GM18868 (cell line): ENCODE results near the gene ARHGAP18.

Source experiments
- ATAC-seq: cut with Tn5 transposase; IDR thresholded peaks from one replicate; pipeline ENCODE4 v1.9.1; 2021; ENCODE audit warnings: mild to moderate bottlenecking, moderate library complexity; ENCODE audit not compliant: unreplicated experiment

The ARHGAP18 gene, protein sequence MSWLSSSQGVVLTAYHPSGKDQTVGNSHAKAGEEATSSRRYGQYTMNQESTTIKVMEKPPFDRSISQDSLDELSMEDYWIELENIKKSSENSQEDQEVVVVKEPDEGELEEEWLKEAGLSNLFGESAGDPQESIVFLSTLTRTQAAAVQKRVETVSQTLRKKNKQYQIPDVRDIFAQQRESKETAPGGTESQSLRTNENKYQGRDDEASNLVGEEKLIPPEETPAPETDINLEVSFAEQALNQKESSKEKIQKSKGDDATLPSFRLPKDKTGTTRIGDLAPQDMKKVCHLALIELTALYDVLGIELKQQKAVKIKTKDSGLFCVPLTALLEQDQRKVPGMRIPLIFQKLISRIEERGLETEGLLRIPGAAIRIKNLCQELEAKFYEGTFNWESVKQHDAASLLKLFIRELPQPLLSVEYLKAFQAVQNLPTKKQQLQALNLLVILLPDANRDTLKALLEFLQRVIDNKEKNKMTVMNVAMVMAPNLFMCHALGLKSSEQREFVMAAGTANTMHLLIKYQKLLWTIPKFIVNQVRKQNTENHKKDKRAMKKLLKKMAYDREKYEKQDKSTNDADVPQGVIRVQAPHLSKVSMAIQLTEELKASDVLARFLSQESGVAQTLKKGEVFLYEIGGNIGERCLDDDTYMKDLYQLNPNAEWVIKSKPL

DNA sequence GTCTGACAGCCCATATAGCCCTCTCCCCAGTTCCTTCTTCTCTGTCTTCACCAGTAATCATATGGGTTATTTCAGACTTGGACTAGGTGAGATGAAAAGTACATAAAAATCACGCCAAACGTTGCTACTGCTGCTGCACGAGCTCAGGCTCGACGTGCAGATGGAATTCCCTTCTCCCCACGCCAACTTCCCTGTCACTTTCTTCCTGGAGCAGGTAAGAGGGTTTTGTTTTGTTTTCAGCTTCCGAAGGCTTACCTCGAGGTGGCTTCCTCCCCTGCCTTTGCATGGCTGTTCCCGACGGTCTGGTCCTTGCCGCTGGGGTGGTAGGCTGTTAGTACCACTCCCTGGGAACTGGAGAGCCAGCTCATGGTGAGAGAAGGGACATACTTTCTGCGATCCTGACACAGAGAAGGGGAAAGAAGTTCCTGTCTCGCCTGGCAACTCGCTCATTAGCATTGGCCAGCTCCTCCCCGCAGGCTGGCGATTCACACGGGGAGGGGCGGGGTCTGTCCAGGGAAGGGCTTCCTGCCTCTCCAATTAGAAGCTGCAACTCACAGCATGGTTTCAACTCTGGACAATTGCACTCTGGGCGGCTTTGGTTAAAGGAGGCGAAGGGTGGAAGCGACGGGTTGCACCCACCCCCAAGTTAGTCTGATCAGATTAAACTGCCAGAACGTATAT is at the start of gene ARHGAP18:
Gene ARHGAP18, minus strand, starts transcription at position 409 of the 681 bp plus-strand sequence. Its CDS starts 41 bp downstream, at position 368.
- peak; percentile 95 for ATAC-seq

DNA sequence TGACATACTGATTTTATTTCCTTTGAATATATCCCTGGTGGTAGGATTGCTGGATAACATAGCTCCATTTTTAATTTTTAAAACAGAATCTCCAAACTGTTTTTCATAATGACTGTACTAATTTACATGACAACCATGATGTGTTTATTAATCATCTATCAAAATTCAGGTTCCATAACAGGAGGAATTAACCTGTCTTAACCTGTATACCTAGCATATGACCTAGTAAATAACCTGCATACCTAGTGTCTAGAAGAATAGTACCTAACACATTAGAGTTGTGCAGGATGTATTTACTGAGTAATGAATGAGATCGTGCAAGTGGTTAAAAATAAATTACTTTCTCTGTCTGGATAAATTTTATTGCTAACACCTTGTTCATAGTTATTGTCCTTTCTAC is 45.8 kb upstream of the ARHGAP18 start:
- ATAC-seq, result no peak

DNA sequence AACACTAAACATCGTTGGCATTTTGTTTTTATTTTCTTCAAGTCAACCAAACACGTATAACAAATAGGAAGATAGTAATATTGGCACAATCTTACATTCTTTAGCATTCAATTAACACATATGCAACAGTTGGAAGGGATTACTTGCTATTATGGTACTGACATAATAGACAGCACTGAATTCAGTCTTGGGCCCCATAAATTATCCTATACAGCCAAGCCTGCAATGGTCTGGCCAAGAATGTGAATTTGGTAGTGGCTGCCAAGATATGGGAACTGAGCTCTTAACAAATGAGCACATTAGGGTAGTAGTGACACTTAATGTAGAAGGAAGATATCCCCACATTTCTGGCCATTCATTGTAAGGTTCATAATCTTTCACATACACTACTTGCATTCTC is 44.8 kb upstream of the ARHGAP18 start:
- no peak for ATAC-seq

DNA sequence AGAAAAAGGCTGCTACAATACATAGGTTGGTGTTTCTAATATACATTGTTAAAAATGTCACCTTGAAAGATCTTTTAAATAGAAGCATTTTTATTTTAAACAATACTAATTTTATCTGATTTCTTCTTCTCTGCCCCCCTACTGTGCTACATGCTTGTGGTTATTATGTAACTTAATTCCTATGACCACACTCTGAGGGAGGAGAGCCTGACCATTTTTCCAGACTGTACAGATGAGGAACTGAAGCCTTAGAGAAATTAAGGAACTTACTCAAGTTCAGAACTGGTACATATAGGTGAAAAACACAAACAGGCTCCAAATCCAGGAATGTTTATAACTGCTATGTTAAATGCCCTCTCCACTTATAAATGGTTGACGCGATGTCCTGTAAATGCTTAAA is 43.4 kb upstream of the ARHGAP18 start:
- no peak for ATAC-seq

DNA sequence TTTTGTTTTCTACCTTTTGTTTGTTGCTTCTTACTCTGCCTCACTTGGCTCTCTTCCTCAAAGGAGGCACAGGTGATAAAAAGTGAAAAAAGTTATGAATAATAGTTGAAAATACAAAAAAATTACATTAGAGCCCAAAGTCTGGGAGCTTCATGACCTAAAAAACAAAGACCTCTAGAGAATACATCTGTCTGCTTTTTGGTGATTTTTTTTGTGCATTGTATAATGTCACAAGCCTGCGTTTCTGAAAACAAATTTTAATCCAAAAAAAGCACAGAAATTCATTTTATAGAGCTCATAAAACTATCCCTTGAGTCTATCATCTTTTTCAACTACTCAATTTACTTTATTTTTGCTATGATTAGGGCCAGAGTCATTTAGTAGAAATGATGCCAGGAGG is 41.4 kb upstream of the ARHGAP18 start:
- no peak for ATAC-seq

DNA sequence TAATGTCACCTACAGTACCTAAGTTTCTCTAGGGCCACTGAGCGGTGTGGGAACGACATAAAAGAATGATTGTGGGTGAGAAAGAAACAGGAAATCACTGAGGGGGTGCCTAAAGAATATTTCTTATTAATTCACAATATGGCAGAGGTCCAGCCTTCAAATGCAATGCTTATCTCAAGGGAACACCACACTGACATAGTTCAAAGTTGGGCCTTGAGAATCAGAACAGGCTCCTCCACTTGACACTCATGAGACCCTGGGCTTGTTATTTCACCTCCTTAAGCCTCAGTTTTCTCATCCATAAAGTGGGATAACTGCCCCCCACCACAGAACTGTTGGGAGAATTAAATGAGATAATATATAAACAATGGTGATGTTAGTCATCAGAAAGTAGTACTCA is 40.4 kb upstream of the ARHGAP18 start:
- no peak for ATAC-seq

DNA sequence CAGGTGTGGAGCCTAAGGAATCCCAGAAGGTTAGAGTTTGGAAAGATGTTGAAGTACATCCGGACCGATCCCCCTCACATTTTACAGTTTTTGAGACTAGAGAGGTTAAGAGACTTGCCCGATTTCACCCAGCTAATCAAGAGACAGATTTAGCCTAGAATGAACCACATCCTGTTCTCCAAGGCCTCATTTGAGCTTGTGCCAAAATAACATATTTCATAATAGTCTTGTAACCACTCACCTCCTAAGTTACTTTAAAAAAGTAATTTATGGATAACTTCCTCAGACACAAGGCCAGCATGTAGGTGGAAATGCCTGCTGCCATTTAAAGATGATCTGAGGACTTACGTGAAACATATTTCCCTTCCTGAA is 39.8 kb upstream of the ARHGAP18 start:
- peak; percentile 52 for ATAC-seq

DNA sequence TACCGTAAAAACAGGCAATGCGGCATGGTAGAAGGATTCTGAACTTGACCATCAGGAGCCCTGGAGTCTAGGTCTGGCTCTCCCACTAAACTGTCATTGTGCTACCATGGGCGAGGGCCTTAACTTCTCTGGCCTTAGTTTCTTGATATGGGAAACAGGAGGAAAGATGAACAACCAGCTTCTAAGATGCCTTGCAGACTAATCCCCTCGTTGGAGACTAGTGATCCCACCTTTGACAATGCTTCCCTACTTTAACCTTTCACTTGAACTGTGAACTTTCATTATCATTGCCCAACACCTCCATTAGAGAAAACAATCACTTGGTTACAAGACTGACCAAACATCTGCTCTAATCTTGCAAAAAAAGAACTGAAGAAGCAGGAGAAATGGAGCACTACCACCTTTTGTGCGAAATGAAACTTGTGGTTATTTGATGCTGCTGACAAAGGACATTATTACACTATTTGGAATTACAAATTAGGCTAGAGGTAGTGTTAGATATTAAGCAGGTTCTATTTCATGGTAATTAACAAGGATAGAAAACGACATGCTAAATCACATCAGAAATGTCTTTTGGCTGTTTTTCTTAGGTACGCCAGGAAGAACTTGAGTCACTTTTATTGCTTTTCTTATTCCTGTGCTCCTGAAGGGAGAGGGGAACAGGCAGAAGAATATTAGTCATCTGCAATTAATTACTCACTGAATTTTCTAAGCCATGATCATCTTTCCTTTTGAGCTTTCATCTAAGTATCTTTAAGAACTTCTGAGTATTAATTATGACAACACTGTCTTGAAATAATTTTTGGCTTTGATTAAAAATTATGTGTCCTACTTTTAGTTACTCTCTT is 39.1 kb upstream of the ARHGAP18 start:
- ATAC-seq, result no peak

DNA sequence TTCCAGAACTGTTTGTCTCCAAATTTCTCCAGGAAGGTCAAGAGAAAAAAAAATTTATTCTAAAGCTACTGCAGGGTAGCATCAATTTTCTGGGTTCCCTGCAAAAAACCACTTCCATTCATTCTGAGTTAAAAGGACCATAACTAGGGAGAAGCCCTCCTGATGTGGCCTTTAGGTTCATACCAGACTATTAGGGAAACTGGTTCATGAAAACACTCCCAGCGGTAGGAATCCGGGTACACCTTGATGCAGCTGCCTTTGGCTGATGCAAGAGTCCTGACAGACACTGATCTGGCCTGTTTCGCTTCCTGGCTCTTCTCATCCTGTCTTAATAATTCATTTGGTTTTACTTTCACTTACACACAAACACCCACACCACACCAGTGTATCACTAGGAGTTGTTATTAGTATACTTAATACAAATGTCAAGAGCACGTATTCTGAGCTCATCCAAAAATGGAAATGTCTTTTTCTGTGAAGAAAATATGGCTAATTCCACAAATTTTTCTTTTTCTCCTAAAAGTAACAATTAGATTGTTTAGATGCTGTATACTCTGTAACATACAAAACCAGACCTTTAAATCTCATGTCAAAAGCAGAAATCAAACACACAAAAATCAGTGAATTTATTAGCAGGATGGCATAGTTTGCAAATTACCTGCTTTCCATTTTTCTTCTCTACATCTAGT is 38.4 kb upstream of the ARHGAP18 start:
- ATAC-seq, result peak; percentile 87

DNA sequence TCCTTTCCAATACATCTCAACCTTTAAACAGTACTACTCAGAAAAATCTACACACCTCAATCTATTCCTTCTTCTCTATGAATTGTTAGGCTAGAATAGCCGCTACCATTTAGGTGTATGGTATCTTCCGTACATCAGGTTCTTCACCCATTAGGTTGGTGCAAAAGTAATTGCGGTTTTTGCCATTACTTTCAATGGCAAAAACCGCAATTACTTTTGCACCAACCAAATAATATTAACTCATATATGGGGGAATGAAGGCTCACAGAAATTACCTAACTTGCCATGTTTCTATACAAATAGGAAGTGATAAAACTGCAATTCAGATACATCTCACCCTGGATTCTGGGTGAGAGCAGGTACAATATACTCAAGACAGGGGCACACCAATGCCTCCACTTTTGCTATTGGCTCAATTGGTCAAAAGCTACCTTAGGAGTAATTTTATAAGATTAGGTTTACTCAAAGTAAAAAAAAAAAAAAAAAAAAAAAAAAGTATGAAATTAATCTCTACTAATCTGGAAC is 37.7 kb upstream of the ARHGAP18 start:
- no peak for ATAC-seq

DNA sequence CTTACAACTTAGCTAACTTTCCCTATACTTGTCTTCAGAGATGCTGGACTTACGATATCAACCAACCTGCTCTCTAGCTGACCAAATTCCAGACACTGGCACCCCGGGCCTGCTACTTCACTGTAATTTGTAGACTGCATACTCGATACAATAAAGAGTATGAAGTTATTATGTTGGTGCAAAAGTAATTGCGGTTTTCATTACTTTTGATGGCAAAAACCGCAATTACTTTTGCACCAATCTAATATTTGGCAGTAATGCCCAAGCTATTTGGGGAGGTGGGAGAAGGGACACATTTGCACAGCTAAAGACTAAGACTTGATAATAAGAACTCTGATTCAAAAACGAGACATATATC is 34.9 kb upstream of the ARHGAP18 start:
- no peak for ATAC-seq

DNA sequence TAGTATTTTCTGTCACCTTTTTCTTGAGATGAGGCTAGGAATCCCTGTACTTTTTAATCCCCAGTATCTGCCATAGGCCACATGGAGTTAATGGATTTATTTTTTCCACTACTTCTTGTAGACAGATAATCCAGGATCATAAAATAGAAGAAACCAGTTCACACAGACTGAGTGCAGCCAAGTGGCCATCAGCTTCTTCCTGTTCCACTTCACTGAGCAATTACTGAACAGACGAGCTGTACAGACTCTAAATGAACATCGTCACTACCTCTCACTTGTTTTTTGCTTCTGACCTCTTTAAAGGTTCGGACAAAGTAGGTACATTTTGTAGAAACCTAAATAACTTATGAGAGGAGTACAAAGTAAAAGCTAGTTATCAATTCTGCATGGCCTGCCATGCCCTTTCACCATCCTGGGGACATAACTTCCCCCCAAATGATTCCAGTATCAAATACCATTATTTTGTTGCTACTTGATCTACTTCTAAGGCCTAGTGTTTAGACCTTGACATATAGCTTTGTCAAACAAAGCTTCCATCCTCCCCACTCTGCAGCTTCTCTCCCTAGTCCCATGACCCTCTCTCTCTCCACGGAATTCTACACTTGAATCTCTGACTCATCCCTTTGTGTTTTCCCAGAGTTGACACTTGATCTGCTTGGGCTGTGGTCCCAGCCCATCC is 34.4 kb upstream of the ARHGAP18 start:
- ATAC-seq, result peak; percentile 37

DNA sequence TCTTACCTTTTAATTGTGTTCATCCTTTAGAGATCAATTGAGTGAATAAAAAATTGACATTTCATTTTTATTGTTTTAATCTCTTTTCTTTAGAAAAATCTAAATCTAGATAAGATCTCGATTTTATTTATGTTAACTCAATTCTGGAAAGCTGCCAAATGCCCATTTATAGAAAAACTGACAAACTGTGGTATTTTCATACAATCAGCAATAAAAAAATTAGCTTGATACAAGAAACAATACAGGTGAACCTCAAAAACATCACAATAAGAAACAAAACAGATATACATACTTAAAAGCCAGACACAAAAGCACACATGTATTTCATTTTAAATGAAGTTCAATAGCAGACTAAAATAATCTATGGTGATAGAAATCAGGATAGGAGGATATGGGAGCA is 30.0 kb upstream of the ARHGAP18 start:
- ATAC-seq, result no peak

DNA sequence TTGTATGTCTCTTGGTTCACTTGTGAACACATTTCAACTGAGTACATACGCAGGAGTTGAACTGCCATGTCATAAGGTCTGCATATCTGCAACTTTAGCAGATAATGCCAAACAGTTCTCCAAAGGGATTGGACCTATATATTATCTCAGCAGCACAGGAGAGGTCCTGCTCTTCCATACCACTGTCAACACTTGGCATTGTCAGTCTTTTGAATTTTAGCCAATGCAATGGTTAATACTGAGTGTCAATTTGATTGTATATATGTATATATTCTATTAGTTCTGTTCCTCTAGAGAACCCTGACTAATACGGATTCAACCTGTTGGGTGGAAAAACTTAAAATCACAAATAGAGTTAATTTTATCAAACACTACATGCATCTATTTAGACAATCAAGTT is 26.1 kb upstream of the ARHGAP18 start:
- ATAC-seq, result no peak

DNA sequence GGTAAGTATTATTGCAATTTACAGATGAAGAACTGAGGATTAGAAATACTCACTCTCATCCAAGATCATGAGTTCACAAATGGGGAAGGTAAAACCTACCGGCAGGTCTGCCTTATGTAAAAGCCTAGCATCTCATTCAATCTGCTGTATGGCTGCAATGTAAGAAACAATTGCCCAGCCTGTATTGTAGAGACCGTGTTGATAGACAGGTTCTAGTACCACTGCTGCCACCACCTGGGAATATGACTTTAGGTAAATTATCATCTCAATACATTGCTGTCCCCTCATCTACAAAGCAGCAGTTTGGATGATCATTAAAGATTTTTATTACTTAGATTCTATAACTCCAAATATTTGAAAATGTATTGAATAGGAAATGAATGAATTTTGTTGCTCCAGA is 23.3 kb upstream of the ARHGAP18 start:
- ATAC-seq, result peak; percentile 61

DNA sequence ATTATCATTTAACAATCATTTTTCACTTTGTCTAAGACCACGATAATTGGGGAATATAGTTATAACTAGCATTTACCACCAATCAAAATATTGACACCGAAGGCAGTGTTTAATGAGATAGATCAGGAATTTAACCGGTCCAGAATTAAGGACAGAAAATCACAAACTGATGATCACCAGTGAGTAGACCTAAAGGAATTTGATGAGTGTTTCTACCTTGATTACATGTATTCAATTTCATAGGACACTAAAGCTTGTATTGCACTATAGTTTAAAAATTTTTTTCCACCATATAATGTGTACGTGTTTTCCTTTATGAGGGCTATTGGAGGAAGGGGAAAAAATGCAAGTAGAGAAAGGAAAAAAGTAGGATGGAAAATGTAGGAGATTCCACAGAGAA is 22.6 kb upstream of the ARHGAP18 start:
- ATAC-seq, result no peak

DNA sequence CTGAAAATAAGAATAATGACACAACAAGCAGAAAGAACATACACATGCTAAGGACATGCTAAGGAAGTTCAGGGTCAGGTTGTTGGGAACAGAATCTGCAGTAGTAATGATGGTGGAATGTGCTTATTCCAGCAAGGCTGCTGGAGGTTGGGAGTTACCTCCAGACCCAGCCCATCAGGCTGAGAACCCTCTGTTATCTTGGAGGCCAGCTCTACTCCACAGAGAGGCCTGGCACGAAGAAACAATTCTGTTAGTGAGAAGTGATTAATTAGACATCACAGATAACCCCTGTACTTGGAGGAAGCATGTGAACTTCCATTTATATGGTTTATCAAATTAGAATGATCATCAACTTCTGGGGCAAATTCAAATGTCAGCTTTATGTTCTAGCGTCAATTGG is 22.1 kb upstream of the ARHGAP18 start:
- no peak for ATAC-seq

DNA sequence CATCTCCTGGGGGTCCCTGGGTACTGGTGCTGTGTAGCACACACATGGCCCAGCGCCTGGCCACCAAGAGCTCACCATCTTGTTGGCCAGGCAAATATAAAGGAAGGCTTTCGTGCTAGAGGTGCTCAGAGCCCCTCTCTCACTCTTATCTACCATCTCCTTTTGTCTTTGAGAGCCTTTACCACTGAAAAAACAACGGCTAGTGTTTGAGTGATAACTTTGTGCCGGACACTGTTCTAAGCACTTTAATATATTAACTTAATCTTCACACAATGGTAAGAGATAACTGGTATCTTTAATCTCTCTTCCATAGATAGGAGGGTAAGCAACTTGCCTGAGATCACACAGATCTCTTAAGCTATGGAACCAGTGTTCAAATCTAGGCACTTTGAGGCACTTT is 21.5 kb upstream of the ARHGAP18 start:
- no peak for ATAC-seq

DNA sequence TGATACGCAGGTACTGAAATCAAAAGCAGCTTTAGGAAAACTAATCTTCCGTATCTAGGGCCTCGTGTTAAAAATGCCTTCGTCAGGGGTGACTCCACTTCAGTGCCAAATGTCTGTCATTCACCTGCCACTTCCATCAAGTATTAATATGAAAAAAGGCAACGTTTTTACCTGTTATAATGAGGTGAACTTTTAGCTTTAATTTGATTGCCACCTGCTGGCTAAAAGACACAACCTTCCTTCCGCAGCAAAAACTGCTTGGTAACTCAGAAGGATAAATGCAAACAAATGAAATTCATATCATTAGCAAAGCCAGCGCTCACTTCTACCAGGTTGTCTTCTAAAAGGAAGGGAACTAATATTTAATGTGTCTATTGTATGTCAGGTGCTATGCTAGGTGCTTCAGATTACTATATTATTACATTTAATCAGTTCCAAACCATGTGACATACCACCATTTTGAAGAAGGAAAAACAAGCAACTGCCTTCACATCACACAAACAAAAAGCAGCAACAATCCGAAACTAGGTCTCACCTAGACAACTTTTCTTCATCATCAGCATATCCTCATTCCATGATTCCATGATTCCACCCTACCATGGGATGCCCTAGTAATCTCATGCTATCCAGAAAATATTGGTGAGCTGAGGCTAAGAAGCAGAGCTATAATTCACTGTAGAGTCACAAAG is 20.6 kb upstream of the ARHGAP18 start:
- ATAC-seq, result peak; percentile 61
